Activated CD8-positive, alpha-beta T cell treated with anti-CD3 and anti-CD28 coated beads, Interleukin-2, amount 10 ng/mL, durations not matched to agents 7 days and 5 days (primary cell): ENCODE results near the gene GNA15. TPM values are rescaled to one million over a fixed set of nuclear protein-coding genes. Genes with fewer than 3 reads are reported as not detected.

Source experiments
- ATAC-seq: fragments of 150-1000 bp; cut with Tn5 transposase; one replicate; pipeline ENCODE4 v1.10.0; 2021; ENCODE audit warnings: moderate library complexity
- CTCF ChIA-PET: fragments of 350-600 bp; sonication (Branson Sonifier 250); formaldehyde crosslinking; loops from one replicate; lab custom pipeline; 2021; ENCODE audit warnings: antibody characterized with exemption; lab: Charles Lee
- POLR2A ChIA-PET: fragments of 350-600 bp; sonication (Branson Sonifier 250); formaldehyde crosslinking; loops from one replicate; lab custom pipeline; 2021; ENCODE audit warnings: antibody characterized with exemption; lab: Charles Lee
- DNase-seq: peaks from one replicate; pipeline ENCODE4 v3.0.0-alpha.2; 2020
- H3K27ac Mint-ChIP-seq: one replicate; pipeline ENCODE4 v1.8.0; 2021; ENCODE audit warnings: mild to moderate bottlenecking, mixed read lengths
- H3K27me3 Mint-ChIP-seq: one replicate; pipeline ENCODE4 v1.8.0; 2021; ENCODE audit warnings: low read depth, mixed read lengths
- H3K36me3 Mint-ChIP-seq: one replicate; pipeline ENCODE4 v1.8.0; 2021; ENCODE audit warnings: low read depth, mixed read lengths
- H3K4me1 Mint-ChIP-seq: one replicate; pipeline ENCODE4 v1.8.0; 2021; ENCODE audit warnings: low read depth, mixed read lengths
- H3K4me3 Mint-ChIP-seq: one replicate; pipeline ENCODE4 v1.8.0; 2021; ENCODE audit warnings: mild to moderate bottlenecking, mixed read lengths
- H3K9me3 Mint-ChIP-seq: one replicate; pipeline ENCODE4 v1.8.0; 2022; ENCODE audit warnings: mixed read lengths; ENCODE audit not compliant: insufficient read depth
- total RNA-seq, 2 experiments: library from RNA; stranded (reverse); gene quantifications; one replicate each; pipeline ENCODE4 v1.2.3, GENCODE V29; 2021

Gene GNA15
- total RNA-seq, 2 experiments from 2014 or later, result 23.8 to 24.5 TPM

- DNase-seq (no peak), ATAC-seq (no peak)
- Mint-ChIP-seq H3K27ac (peak overlapping the region; percentile 30), H3K9me3 (no peaks in the 10 kb centered on the region), H3K27me3 (no peaks in the 10 kb centered on the region), H3K36me3 (no peaks in the 10 kb centered on the region), H3K4me1 (no peaks in the 10 kb centered on the region), H3K4me3 (no peak overlapping the region)
- CTCF ChIA-PET, result no interaction called here
- POLR2A ChIA-PET, result interaction anchor here (0.6 kb wide), 1 partner anchor 1927 kb away, joined by 3 read pairs; no protein-coding TSS in a partner anchor
Measured at GRCh38 chr19:3211191-3211590, 75.4 kb downstream of the GNA15 start.

GRCh38 chr19:3213159-3213558 is 77.3 kb downstream of the GNA15 start:
- ChIA-PET CTCF (no interaction called here), POLR2A (no interaction called here)
- H3K9me3 Mint-ChIP-seq, result no peaks in the 10 kb centered on the region
- no peaks in the 10 kb centered on the region for H3K36me3 Mint-ChIP-seq
- H3K4me1 Mint-ChIP-seq, result no peaks in the 10 kb centered on the region
- H3K27ac Mint-ChIP-seq, result peak overlapping the region; percentile 16
- DNase-seq (no peak), ATAC-seq (no peak)
- H3K4me3 Mint-ChIP-seq, result no peak overlapping the region
- H3K27me3 Mint-ChIP-seq, result no peaks in the 10 kb centered on the region

Other genes starting within 250 kb of the GNA15 start
- gene ZNF57, start 235.1 kb upstream of the GNA15 start, total RNA-seq, result 1 to 10 TPM; 4.0 to 4.5 TPM
- gene ZNF77, start 191.1 kb upstream of the GNA15 start, total RNA-seq, result 1 to 10 TPM; 3.7 to 4.3 TPM
- gene TLE6, start 158.5 kb upstream of the GNA15 start, total RNA-seq, result 1 to 10 TPM; 2.0 to 2.7 TPM
- under 1 TPM; 0.24 to 0.57 TPM for gene TLE2, start 106.8 kb upstream of the GNA15 start, total RNA-seq
- gene TLE5, start 73.5 kb upstream of the GNA15 start, total RNA-seq, result 100 to 1,000 TPM; 635 to 655 TPM
- under 1 TPM; 0.08 to 0.71 TPM for gene GNA11, start 41.7 kb upstream of the GNA15 start, total RNA-seq
- gene S1PR4, start 42.7 kb downstream of the GNA15 start, total RNA-seq, result 100 to 1,000 TPM; 140 TPM
- 10 to 100 TPM; 66.3 to 67.3 TPM for gene NCLN, start 49.9 kb downstream of the GNA15 start, total RNA-seq
- under 1 TPM; 0.55 to 0.61 TPM for gene CELF5, start 88.6 kb downstream of the GNA15 start, total RNA-seq
- gene NFIC, start 230.6 kb downstream of the GNA15 start, total RNA-seq, result 10 to 100 TPM; 13.4 to 14.0 TPM